Mammary epithelial cell (primary cell): Measurements from ENCODE around the gene NMBR.

ENCODE experiments used
- CTCF ChIP-seq, 2 donors: IDR thresholded peaks in 1 of 2; conservative IDR thresholded peaks in 1 of 2; 2 replicates each; pipeline ENCODE4 v1.5.1; 2011 to 2012; ENCODE audit warnings: inconsistent platforms in 2 of 2, low read length in 2 of 2, mild to moderate bottlenecking in 2 of 2, control low read depth in 1 of 2, low read depth in 1 of 2; ENCODE audit not compliant: insufficient read depth in 1 of 2; ENCODE audit errors: extremely low read depth in 1 of 2
- EZH2 ChIP-seq: IDR thresholded peaks from 2 replicates; pipeline ENCODE4 v1.6.1; 2012; ENCODE audit warnings: low read length, inconsistent platforms, borderline replicate concordance

- TF ChIP-seq EZH2, result no peak
- TF ChIP-seq CTCF (conservative IDR thresholded peaks at IDR 0.05 in 1 of 2, IDR thresholded peaks at IDR 0.05 in 1 of 2; ENCODE audit: extremely low read depth in 1 of 2, insufficient read depth in 1 of 2, low read depth in 1 of 2, low read length in 2 of 2), result no peak
Observed at GRCh38 chr6:142193621-142194020, 46.7 kb upstream of the NMBR start.
